DMS114 treated with DMSO at 0.1 percent for 48 hours (cell line): ENCODE results near the gene MYMX.

ENCODE experiments used
- DNase-seq: peaks from one replicate; lab custom pipeline; 2025; ENCODE audit not compliant: unreplicated experiment; lab: John Stamatoyannopoulos, UW

Gene MYMX

GRCh38 chr6:44249082-44249748, 32.5 kb downstream of the MYMX start:
- DNase-seq, result no peak

DNA sequence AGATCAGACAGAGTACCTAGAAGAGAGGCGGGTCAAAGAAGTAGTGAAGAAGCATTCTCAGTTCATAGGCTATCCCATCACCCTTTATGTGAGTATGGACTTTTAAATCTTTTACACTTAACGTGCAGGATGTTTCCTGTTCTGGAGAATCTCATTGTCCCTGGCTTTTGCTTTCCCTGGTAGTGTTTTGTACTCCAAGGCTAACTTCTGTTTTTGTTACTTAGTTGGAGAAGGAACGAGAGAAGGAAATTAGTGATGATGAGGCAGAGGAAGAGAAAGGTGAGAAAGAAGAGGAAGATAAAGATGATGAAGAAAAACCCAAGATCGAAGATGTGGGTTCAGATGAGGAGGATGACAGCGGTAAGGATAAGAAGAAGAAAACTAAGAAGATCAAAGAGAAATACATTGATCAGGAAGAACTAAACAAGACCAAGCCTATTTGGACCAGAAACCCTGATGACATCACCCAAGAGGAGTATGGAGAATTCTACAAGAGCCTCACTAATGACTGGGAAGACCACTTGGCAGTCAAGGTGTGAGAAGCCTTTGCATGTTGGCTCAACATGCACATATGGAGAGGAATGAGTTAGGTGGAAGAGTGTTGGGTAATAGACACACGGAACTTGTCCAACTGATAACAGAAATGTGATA, 33.5 kb downstream of the MYMX start:
- DNase-seq, result no peak

- DNase-seq, result no peak
Observed at GRCh38 chr6:44250718-44251123, 34.0 kb downstream of the MYMX start.

DNA sequence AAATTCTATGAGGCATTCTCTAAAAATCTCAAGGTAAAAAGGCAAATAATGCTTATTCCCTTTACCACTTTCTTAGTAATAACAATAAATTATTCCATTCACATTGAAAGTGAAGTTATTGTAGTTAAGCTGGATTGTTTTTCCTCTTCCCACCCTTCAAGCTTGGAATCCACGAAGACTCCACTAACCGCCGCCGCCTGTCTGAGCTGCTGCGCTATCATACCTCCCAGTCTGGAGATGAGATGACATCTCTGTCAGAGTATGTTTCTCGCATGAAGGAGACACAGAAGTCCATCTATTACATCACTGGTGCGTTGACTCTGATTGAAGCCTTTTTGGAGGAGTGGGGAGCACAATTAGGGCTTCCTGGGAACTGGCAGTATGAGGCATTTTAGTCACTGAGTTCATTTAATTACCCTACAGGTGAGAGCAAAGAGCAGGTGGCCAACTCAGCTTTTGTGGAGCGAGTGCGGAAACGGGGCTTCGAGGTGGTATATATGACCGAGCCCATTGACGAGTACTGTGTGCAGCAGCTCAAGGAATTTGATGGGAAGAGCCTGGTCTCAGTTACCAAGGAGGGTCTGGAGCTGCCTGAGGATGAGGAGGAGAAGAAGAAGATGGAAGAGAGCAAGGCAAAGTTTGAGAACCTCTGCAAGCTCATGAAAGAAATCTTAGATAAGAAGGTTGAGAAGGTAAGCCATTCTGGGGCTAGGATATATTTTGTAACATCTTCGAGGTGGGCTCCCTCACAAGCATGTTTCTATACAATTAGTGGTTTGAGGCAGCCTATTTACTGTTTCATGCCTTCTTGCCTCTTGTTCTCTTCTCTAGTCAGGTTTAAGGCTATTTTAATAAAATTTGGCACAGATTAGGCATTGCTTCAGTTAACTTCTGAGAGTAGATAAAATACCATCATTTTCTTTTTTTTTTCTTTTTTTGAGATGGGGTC, 35.1 kb downstream of the MYMX start:
- no peak for DNase-seq

- DNase-seq, result peak; percentile 66
Observed at GRCh38 chr6:44253307-44254101, 36.8 kb downstream of the MYMX start.

DNA sequence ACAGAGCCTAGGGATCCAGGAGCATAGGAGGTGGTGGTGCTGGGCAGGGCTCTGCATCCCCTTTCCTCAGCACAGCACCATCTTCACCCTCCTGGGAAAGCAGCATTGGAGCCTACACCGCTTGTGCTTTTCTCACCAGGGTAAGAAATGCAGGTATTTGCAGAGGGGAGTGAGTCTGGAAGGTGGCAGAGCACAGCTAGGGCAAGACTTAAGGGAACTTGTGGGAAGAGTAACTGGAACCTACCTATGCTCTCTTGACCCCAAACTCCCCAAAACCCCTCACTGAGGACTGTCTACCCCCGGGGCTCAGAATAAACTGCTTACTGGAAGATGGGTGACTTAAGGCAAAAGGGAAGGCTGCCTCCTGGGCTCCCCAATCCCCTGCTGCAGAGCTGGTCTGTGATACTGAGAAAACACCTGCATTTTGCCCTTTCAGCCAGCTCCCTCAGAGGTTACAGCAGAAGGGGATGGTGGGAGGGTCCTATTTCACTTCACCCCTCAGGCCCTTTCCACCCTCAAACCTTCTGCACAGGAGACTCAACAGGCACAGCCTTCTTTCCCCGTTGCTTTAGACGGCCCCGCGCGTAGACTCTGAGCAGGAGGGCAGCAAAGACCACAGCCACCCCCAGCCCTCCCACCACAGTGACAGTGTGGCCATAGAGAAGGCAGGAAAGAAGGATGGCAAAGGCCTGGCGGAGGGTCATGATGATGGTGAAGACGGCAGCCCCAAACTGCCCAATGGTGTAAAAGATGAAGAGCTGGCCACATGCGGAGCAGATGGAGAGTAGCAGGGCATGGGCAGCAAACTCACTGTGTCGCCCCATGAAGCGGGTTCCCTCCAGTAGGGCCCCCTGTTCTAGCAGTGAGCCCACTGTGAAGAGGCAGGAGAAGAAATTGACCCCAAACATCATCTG, 37.7 kb downstream of the MYMX start:
- DNase-seq, result no peak

GRCh38 chr6:44255105-44255808, 38.5 kb downstream of the MYMX start:
- no peak for DNase-seq

DNA sequence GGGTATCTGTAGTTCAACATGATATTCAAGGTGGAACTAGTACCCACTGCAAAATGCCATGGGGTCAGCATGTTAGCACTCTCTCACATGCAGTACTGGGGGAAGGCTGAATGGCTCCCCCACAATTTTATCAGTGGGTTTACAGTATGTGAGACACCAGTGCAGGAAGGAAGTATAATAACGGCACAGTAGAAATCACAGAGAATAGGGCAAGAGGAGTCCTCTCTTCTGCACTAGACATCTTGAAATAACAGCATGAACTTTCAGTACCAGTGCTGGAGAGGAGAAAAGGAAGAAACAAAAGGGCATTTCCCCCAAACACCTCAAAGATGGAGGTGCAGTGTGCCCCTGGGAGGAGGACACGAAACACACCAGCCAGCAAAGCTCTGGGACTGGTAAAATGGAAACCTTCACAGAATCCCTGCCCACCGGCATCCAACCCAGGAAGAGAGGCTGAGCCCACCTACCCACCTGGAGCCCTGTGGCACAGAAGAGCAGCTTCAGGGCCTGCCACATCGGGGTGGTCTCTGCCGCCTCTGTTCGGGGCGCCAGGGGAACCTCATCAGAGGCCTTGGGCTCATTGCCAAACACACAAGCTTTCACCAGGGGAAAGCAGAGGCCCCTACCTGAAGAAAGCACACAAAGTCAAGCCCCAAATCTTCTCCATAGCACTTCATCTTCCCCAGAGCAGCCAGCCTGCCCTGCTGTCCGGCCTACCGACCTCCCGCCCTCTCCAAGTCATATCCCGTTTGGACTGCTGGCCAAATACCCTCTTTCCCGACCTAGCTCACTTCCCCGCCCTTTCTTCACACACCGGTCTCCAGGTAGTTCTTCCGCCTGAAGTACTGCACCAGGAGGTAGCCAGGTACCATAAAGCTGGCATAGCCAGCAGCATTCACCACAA, 39.4 kb downstream of the MYMX start:
- DNase-seq, result no peak

- no peak for DNase-seq
Observed at GRCh38 chr6:44256775-44257024, 40.0 kb downstream of the MYMX start.

GRCh38 chr6:44257025-44257752, 40.5 kb downstream of the MYMX start, which contains the start of gene SLC35B2:
Gene SLC35B2 (minus strand): TSS chr6:44257528. CDS start chr6:44257410, 118 bp downstream.
- peak; percentile 63 for DNase-seq

DNA sequence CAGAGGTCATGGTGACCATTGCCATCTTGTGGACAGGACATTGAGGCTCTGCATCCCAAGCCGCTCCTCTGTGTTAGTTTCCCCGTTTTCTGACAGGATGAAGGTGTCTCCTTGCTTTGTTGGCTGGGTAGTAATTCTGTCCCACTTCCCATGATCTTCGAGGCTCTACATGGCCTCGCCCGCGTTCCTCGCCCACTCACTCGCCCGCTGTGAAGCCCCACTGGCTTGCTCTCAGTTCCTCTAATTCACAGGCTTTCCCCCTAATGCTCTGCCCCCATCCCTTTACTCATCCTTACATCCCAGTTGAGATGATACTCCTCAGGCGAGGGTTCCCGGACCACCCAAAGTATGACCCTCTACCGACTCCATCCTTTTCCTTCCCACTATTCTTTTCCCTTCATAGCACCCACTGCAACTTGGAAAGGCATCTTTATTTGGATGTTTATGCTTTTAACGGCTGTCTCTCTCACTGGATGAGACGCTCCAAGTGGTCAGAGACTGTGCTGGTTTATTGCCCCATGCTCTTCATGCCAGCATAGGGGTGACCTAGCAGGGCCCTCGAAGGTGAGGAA, 41.1 kb downstream of the MYMX start:
- no peak for DNase-seq

DNA sequence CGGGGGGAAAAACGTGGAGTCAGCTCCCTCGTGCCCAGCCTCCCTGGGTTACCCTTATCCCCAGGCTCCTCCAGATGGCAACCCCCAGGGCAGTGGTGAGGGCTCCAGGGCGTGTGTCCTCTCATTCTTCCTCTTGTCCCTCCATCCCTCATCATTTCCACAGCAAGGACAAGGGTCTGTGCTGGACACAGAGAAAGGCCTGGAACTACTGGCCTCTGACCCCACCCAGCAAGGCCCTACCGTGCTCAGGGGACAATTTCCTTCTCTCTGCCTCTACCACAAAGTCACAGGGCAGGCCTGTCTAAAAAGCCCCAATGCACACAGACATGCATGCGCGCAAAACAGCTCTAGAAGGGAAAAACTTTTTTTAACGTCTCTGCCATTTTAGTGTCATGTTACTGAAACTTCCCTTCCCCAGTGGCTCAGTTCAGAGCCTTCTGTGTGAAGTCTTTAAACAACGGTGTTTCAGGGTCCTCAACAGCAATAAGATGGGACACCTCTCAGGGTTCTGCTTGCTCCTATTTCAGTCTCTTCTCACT, 41.7 kb downstream of the MYMX start:
- DNase-seq, result no peak

- no peak for DNase-seq
Observed at GRCh38 chr6:44258921-44259320, 42.2 kb downstream of the MYMX start.

DNA sequence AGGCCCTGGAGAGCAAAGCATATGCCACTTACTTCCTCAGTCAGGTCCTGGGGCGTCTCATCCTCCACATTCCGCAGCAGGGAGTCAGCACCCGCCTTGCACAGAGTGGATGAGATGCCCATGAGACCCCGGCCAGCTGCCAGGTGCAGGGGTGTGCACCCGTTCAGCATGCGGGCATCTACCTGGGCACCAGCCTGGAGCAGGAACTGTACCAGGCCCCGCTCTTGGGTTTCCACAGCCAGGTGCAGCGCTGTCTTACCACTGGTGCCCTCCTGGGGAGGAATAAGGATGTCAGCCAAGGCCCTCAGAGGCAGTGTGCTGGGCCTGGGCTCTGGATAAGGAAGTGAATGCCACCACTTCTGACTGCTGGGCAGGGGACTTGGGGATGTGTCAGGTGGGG, 43.3 kb downstream of the MYMX start:
- DNase-seq, result no peak

- no peak for DNase-seq
Observed at GRCh38 chr6:44260451-44261297, 43.9 kb downstream of the MYMX start.

- DNase-seq, result no peak
Observed at GRCh38 chr6:44261581-44261980, 44.9 kb downstream of the MYMX start.
